Mesendoderm (in vitro differentiated cells): ENCODE measurements around the gene HECTD4.
A peak's percentile ranks its signal among the peaks of the same experiment; 100 is the strongest.

Source experiments
- DNase-seq: peaks from one replicate; pipeline ENCODE4 v3.0.0; 2013
- H2AK5ac ChIP-seq: 2 replicates; pipeline ENCODE4 v1.6.1; 2013; ENCODE audit warnings: low read length, inconsistent platforms
- H2BK120ac ChIP-seq: 2 replicates; pipeline ENCODE4 v1.6.1; 2013; ENCODE audit warnings: low read depth, mild to moderate bottlenecking, low read length, moderate library complexity, mixed read lengths
- H2BK15ac ChIP-seq: replicated peaks from 2 replicates; pipeline ENCODE4 v1.6.1; 2013; ENCODE audit warnings: low read depth, mild to moderate bottlenecking, moderate library complexity
- H2BK5ac ChIP-seq: 2 replicates; pipeline ENCODE4 v1.6.1; 2013; ENCODE audit warnings: low read length, inconsistent platforms
- H3K18ac ChIP-seq: 2 replicates; pipeline ENCODE4 v1.6.1; 2013; ENCODE audit warnings: mild to moderate bottlenecking, low read length, mixed read lengths
- H3K23ac ChIP-seq: one replicate; pipeline ENCODE4 v1.6.1; 2013; ENCODE audit warnings: low read length
- H3K27ac ChIP-seq: 2 replicates; pipeline ENCODE4 v1.5.1; 2013; ENCODE audit warnings: low read depth, mild to moderate bottlenecking, inconsistent platforms, low read length, moderate library complexity
- H3K27me3 ChIP-seq: 2 replicates; pipeline ENCODE4 v1.6.1; 2013; ENCODE audit warnings: low read length, control low read depth, mild to moderate bottlenecking, inconsistent platforms; ENCODE audit not compliant: insufficient read depth, poor library complexity
- H3K36me3 ChIP-seq: 2 replicates; pipeline ENCODE4 v1.6.1; 2013; ENCODE audit warnings: low read length, inconsistent platforms; ENCODE audit not compliant: control insufficient read depth, insufficient read depth
- H3K4ac ChIP-seq: one replicate; pipeline ENCODE4 v1.6.1; 2013; ENCODE audit warnings: low read depth, mild to moderate bottlenecking, low read length, moderate library complexity
- H3K4me1 ChIP-seq: 2 replicates; pipeline ENCODE4 v1.6.1; 2013; ENCODE audit warnings: low read depth, low read length, inconsistent platforms; ENCODE audit not compliant: control insufficient read depth
- H3K4me2 ChIP-seq: 2 replicates; pipeline ENCODE4 v1.6.1; 2013; ENCODE audit warnings: low read length
- H3K4me3 ChIP-seq: 2 replicates; pipeline ENCODE4 v1.5.1; 2013; ENCODE audit warnings: mild to moderate bottlenecking, low read length
- H3K56ac ChIP-seq: one replicate; pipeline ENCODE4 v1.6.1; 2013; ENCODE audit warnings: low read length
- H3K79me1 ChIP-seq: 2 replicates; pipeline ENCODE4 v1.6.1; 2013; ENCODE audit warnings: low read length, inconsistent platforms
- H3K79me2 ChIP-seq: 2 replicates; pipeline ENCODE4 v1.6.1; 2013; ENCODE audit warnings: mild to moderate bottlenecking, low read length; ENCODE audit not compliant: control insufficient read depth, insufficient read depth
- H3K9ac ChIP-seq: 2 replicates; pipeline ENCODE4 v1.6.1; 2013; ENCODE audit warnings: low read length, inconsistent platforms
- H4K5ac ChIP-seq: one replicate; pipeline ENCODE4 v1.6.1; 2013; ENCODE audit warnings: low read length
- H4K8ac ChIP-seq: one replicate; pipeline ENCODE4 v1.6.1; 2013; ENCODE audit warnings: low read depth, mild to moderate bottlenecking, control low read depth, low read length, moderate library complexity
- WGBS: extraction: QIAGEN DNeasy Blood & Tissue Kit; methylation state at CpG from one replicate; pipeline ENCODE4 v1.1.7; 2013; ENCODE audit warnings: low lambda C conversion rate, missing lambda C conversion rate; ENCODE audit not compliant: insufficient coverage; ENCODE audit errors: extremely low coverage; 5-methylcytosine and 5-hydroxymethylcytosine counted together

The HECTD4 gene

GRCh38 chr12:112425582-112426382, 43.6 kb upstream of the HECTD4 start:
- Histone ChIP-seq H3K56ac (no peak overlapping the region), H2BK120ac (no peak overlapping the region)
- WGBS = no CpG with 5 or more reads among the region's 7 CpGs

GRCh38 chr12:112424126-112424525, 41.9 kb upstream of the HECTD4 start:
- H2AK5ac ChIP-seq = no peak overlapping the region
- no peak overlapping the region for H2BK120ac ChIP-seq
- no peak overlapping the region for H4K5ac ChIP-seq
- no peak overlapping the region for H2BK5ac ChIP-seq
- H3K27me3 ChIP-seq = no peaks in the 10 kb centered on the region
- no peak overlapping the region for H3K56ac ChIP-seq
- peaks cover 68% of the 10 kb centered on the region for H3K79me2 ChIP-seq
- H3K4ac ChIP-seq = no peak overlapping the region
- no peak overlapping the region for H3K18ac ChIP-seq
- H3K4me3 ChIP-seq = no peak overlapping the region
- H3K27ac ChIP-seq = no peak overlapping the region
- no peak for DNase-seq
- no peak overlapping the region for H4K8ac ChIP-seq
- no peak overlapping the region for H2BK15ac ChIP-seq
- H3K36me3 ChIP-seq = no peaks in the 10 kb centered on the region
- H3K4me2 ChIP-seq = no peak overlapping the region
- no CpG with 5 or more reads among the region's 3 CpGs for WGBS
- H3K23ac ChIP-seq = no peak overlapping the region
- no peaks in the 10 kb centered on the region for H3K4me1 ChIP-seq
- H3K79me1 ChIP-seq = peaks cover 13% of the 10 kb centered on the region
- no peak overlapping the region for H3K9ac ChIP-seq

More at GRCh38 chr12:112425582-112426382, 43.6 kb upstream of the HECTD4 start:
- H3K27ac ChIP-seq = no peak overlapping the region
- peaks cover 56% of the 10 kb centered on the region for H3K79me2 ChIP-seq
- no peak overlapping the region for H2BK15ac ChIP-seq
- no peaks in the 10 kb centered on the region for H3K27me3 ChIP-seq
- H3K4me2 ChIP-seq = no peak overlapping the region
- H3K9ac ChIP-seq = no peak overlapping the region
- no peak overlapping the region for H4K5ac ChIP-seq
- no peak overlapping the region for H3K23ac ChIP-seq
- no peaks in the 10 kb centered on the region for H3K36me3 ChIP-seq
- H3K18ac ChIP-seq = no peak overlapping the region
- no peak overlapping the region for H2BK5ac ChIP-seq
- H4K8ac ChIP-seq = no peak overlapping the region
- no peak overlapping the region for H2AK5ac ChIP-seq
- peaks cover 8% of the 10 kb centered on the region for H3K79me1 ChIP-seq
- H3K4me1 ChIP-seq = no peaks in the 10 kb centered on the region
- H3K4me3 ChIP-seq = no peak overlapping the region
- no peak for DNase-seq
- no peak overlapping the region for H3K4ac ChIP-seq

- Histone ChIP-seq H3K4me2 (no peak overlapping the region), H3K9ac (no peak overlapping the region), H3K4ac (no peak overlapping the region), H3K27ac (no peak overlapping the region), H3K18ac (no peak overlapping the region), H3K56ac (no peak overlapping the region), H3K79me1 (peaks cover 13% of the 10 kb centered on the region), H3K23ac (no peak overlapping the region), H2AK5ac (no peak overlapping the region), H3K27me3 (no peaks in the 10 kb centered on the region), H4K5ac (no peak overlapping the region), H2BK15ac (no peak overlapping the region), H3K79me2 (peaks cover 65% of the 10 kb centered on the region), H2BK120ac (no peak overlapping the region), H2BK5ac (no peak overlapping the region), H3K4me3 (no peak overlapping the region), H3K4me1 (no peaks in the 10 kb centered on the region), H4K8ac (no peak overlapping the region), H3K36me3 (no peaks in the 10 kb centered on the region)
- no CpG with 5 or more reads among the region's 5 CpGs for WGBS
- DNase-seq = peak; percentile 20
These were observed 40.3 kb upstream of the HECTD4 start for GRCh38 chr12:112422531-112422930.

GRCh38 chr12:112421363-112421762, 39.1 kb upstream of the HECTD4 start:
- H3K27ac ChIP-seq = no peak overlapping the region

GRCh38 chr12:112420740-112421139, 38.5 kb upstream of the HECTD4 start:
- Histone ChIP-seq H2AK5ac (no peak overlapping the region), H3K4me1 (no peaks in the 10 kb centered on the region), H3K4me2 (no peak overlapping the region), H4K5ac (no peak overlapping the region), H3K27ac (no peak overlapping the region), H2BK5ac (no peak overlapping the region), H3K9ac (no peak overlapping the region), H2BK15ac (no peak overlapping the region), H4K8ac (no peak overlapping the region), H3K18ac (no peak overlapping the region), H3K27me3 (no peaks in the 10 kb centered on the region), H3K23ac (no peak overlapping the region), H2BK120ac (no peak overlapping the region), H3K4me3 (no peak overlapping the region), H3K36me3 (no peaks in the 10 kb centered on the region), H3K79me1 (peaks cover 13% of the 10 kb centered on the region), H3K56ac (no peak overlapping the region), H3K4ac (no peak overlapping the region), H3K79me2 (peaks cover 53% of the 10 kb centered on the region)
- no peak for DNase-seq
- no CpG with 5 or more reads among the region's 3 CpGs for whole genome bisulfite sequencing

More at GRCh38 chr12:112421363-112421762, 39.1 kb upstream of the HECTD4 start:
- no peak overlapping the region for H3K4me3 ChIP-seq
- no peak overlapping the region for H3K23ac ChIP-seq
- H3K27me3 ChIP-seq = no peaks in the 10 kb centered on the region
- H2BK120ac ChIP-seq = no peak overlapping the region
- WGBS = no CpG with 5 or more reads among the region's 1 CpG
- no peak overlapping the region for H4K8ac ChIP-seq
- H3K4ac ChIP-seq = no peak overlapping the region
- H2AK5ac ChIP-seq = no peak overlapping the region
- no peaks in the 10 kb centered on the region for H3K4me1 ChIP-seq
- peaks cover 58% of the 10 kb centered on the region for H3K79me2 ChIP-seq
- H2BK5ac ChIP-seq = no peak overlapping the region
- DNase-seq = no peak
- H3K9ac ChIP-seq = no peak overlapping the region
- no peak overlapping the region for H2BK15ac ChIP-seq
- no peaks in the 10 kb centered on the region for H3K36me3 ChIP-seq
- H3K56ac ChIP-seq = no peak overlapping the region
- H3K79me1 ChIP-seq = peaks cover 13% of the 10 kb centered on the region
- no peak overlapping the region for H4K5ac ChIP-seq
- H3K4me2 ChIP-seq = no peak overlapping the region
- no peak overlapping the region for H3K18ac ChIP-seq
